Liver (tissue), 3 donors: Measurements from ENCODE around the gene TMEM44.

ENCODE experiments used
- CTCF ChIP-seq: fragments of 150-350 bp; IDR thresholded peaks from 2 replicates; pipeline ENCODE4 v1.5.1; 2017; ENCODE audit warnings: improper control_type of control experiment, low read depth, low read length; ENCODE audit not compliant: missing input control
- EGR1 ChIP-seq, 2 donors: IDR thresholded peaks; 2 replicates each; pipeline ENCODE4 v1.6.1; 2016 to 2018; ENCODE audit warnings: antibody characterized with exemption in 2 of 2, low read depth in 2 of 2
- GABPA ChIP-seq, 2 donors: IDR thresholded peaks in 1 of 2; conservative IDR thresholded peaks in 1 of 2; 2 replicates each; pipeline ENCODE4 v1.6.1; 2016; ENCODE audit warnings: antibody characterized with exemption in 2 of 2, mild to moderate bottlenecking in 1 of 2, moderate library complexity in 1 of 2
- HNF4A ChIP-seq, 2 donors: conservative IDR thresholded peaks; 2 replicates each; pipeline ENCODE4 v1.6.1; 2016; ENCODE audit warnings: antibody characterized with exemption in 2 of 2, mild to moderate bottlenecking in 2 of 2
- JUND ChIP-seq, 2 donors: IDR thresholded peaks; 2 replicates each; pipeline ENCODE4 v1.6.1; 2016; ENCODE audit warnings: antibody characterized with exemption in 2 of 2
- RXRA ChIP-seq, 2 donors: IDR thresholded peaks; 2 replicates each; pipeline ENCODE4 v1.6.1; 2017 to 2018; ENCODE audit warnings: antibody characterized with exemption in 2 of 2, mild to moderate bottlenecking in 1 of 2
- donor health status: healthy.
- donor health status: healthy.

DNA sequence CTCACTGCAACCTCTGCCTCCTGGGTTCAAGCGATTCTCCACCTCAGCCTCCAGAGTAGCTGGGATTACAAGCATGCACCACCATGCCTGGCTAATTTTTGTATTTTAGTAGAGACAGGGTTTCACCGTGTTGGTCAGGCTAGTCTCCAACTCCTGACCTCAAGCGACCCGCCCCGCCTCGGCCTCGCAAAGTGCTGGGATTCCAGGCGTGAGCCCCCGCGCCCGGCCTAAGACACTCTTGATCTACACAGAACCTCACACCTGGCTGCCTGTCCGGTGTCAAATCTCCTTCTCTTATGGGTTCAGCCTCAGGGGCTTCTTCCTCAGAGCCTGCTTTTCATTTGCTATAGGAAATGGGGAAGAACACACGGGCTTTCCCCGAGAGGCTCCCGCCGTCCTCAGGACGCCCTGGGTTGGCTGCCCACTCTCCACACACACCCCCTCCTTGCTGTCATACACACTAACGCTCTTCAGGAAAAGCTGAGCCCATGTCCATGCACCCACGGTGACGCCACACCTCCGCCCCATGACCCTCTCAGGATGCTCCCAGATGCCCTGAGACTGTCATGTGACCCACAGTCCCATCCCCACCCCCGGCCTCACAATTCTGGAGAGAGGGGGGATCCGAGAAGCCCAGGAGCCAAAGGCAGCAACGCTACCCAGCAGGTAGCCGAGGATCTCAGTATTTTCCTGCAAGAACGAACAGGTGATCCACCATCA is 10.4 kb downstream of the TMEM44 start:
- no peak for TF ChIP-seq JUND (IDR thresholded peaks at IDR 0.05)
- TF ChIP-seq HNF4A (conservative IDR thresholded peaks at IDR 0.05), result no peak
- no peak for TF ChIP-seq RXRA (IDR thresholded peaks at IDR 0.05)
- TF ChIP-seq GABPA (IDR thresholded peaks at IDR 0.05 in 1 of 2, conservative IDR thresholded peaks at IDR 0.05 in 1 of 2), result no peak
- TF ChIP-seq CTCF, result no peak
- TF ChIP-seq EGR1 (IDR thresholded peaks at IDR 0.05; ENCODE audit: low read depth in 2 of 2), result no peak
